Astrocyte (in vitro differentiated cells and primary cell): ENCODE data around the gene PISD. TPM values are rescaled to one million over a fixed set of nuclear protein-coding genes. Genes with fewer than 3 reads are reported as not detected.

Experiments
- DNase-seq: peaks from one replicate; pipeline ENCODE4 v3.0.0-alpha.2; 2010; ENCODE audit warnings: low read depth
- FAIRE-seq: peaks from 2 replicates; lab custom pipeline; 2011; peaks lifted over from hg19 to GRCh38; lab: Jason Lieb, UNC
- H2AFZ ChIP-seq: 2 replicates; pipeline ENCODE4 v1.6.0; 2012; ENCODE audit warnings: low read depth, low read length, inconsistent platforms
- H3K27ac ChIP-seq: 2 replicates; pipeline ENCODE4 v1.5.1; 2011; ENCODE audit warnings: low read depth, low read length, inconsistent platforms
- H3K27me3 ChIP-seq: 2 replicates; pipeline ENCODE4 v1.6.0; 2011; ENCODE audit warnings: low read length, inconsistent platforms; ENCODE audit not compliant: insufficient read depth
- H3K36me3 ChIP-seq: 2 replicates; pipeline ENCODE4 v1.5.1; 2011; ENCODE audit warnings: low read length, inconsistent platforms; ENCODE audit not compliant: insufficient read depth
- H3K4me1 ChIP-seq: 2 replicates; pipeline ENCODE4 v1.5.1; 2011; ENCODE audit warnings: low read length, inconsistent platforms; ENCODE audit not compliant: insufficient read depth
- H3K4me2 ChIP-seq: 2 replicates; pipeline ENCODE4 v1.6.0; 2012; ENCODE audit warnings: low read length, inconsistent platforms
- H3K4me3 ChIP-seq: 2 replicates; pipeline ENCODE4 v1.5.1; 2011; ENCODE audit warnings: low read depth, mild to moderate bottlenecking, low read length, inconsistent platforms; ENCODE audit not compliant: insufficient read depth
- H3K79me2 ChIP-seq: 2 replicates; pipeline ENCODE4 v1.6.0; 2012; ENCODE audit warnings: mild to moderate bottlenecking, low read length, inconsistent platforms; ENCODE audit not compliant: insufficient read depth
- H3K9ac ChIP-seq: 2 replicates; pipeline ENCODE4 v1.6.0; 2012; ENCODE audit warnings: mild to moderate bottlenecking, low read length, inconsistent platforms
- H3K9me3 ChIP-seq: 2 replicates; pipeline ENCODE4 v1.5.1; 2012; ENCODE audit warnings: low read depth, mild to moderate bottlenecking, low read length, inconsistent platforms; ENCODE audit not compliant: insufficient read depth
- H4K20me1 ChIP-seq: 2 replicates; pipeline ENCODE4 v1.6.0; 2012; ENCODE audit warnings: low read length, inconsistent platforms; ENCODE audit not compliant: insufficient read depth
- H3K27ac Mint-ChIP-seq: one replicate; pipeline ENCODE4 v1.8.0; 2021; ENCODE audit warnings: mild to moderate bottlenecking, mixed read lengths; ENCODE audit not compliant: unreplicated experiment
- H3K27me3 Mint-ChIP-seq: one replicate; pipeline ENCODE4 v1.8.0; 2021; ENCODE audit warnings: low read depth, mixed read lengths; ENCODE audit not compliant: unreplicated experiment
- H3K36me3 Mint-ChIP-seq: one replicate; pipeline ENCODE4 v1.8.0; 2021; ENCODE audit warnings: low read depth, mixed read lengths; ENCODE audit not compliant: unreplicated experiment
- H3K4me1 Mint-ChIP-seq: one replicate; pipeline ENCODE4 v1.8.0; 2021; ENCODE audit warnings: low read depth, mixed read lengths; ENCODE audit not compliant: unreplicated experiment
- H3K4me3 Mint-ChIP-seq: one replicate; pipeline ENCODE4 v1.8.0; 2021; ENCODE audit warnings: mild to moderate bottlenecking, moderate library complexity, mixed read lengths; ENCODE audit not compliant: unreplicated experiment
- H3K9me3 Mint-ChIP-seq: one replicate; pipeline ENCODE4 v1.8.0; 2021; ENCODE audit warnings: mild to moderate bottlenecking, mixed read lengths; ENCODE audit not compliant: unreplicated experiment
- EZH2 ChIP-seq: IDR thresholded peaks from 2 replicates; pipeline ENCODE4 v1.6.1; 2012; ENCODE audit warnings: mild to moderate bottlenecking, low read length, inconsistent platforms; ENCODE audit not compliant: insufficient read depth
- total RNA-seq: library from RNA; stranded (reverse); gene quantifications from 2 replicates; pipeline ENCODE4 v1.2.1, GENCODE V29; 2021
- TF ChIP-seq, protein P1 (sequence below): IDR thresholded peaks from 2 replicates; pipeline ENCODE4 v1.5.1; 2011; ENCODE audit warnings: low read depth, mild to moderate bottlenecking, inconsistent platforms, low read length, moderate library complexity; ENCODE audit not compliant: insufficient read depth

Gene PISD
- total RNA-seq, 1 donor from 2014 or later, result 43.2 TPM

GRCh38 chr22:31612891-31613285 is 49.1 kb downstream of the PISD start:
- Histone ChIP-seq H3K79me2 (no peaks in the 10 kb centered on the region), H3K4me1 (peaks cover 2% of the 10 kb centered on the region), H4K20me1 (no peaks in the 10 kb centered on the region), H2AFZ (no peak overlapping the region), H3K4me3 (no peak overlapping the region), H3K4me2 (no peak overlapping the region), H3K27me3 (no peaks in the 10 kb centered on the region), H3K9me3 (no peaks in the 10 kb centered on the region), H3K27ac (no peak overlapping the region), H3K9ac (no peak overlapping the region), H3K36me3 (no peaks in the 10 kb centered on the region)
- H3K27me3 Mint-ChIP-seq, result no peaks in the 10 kb centered on the region
- TF ChIP-seq, protein P1, sequence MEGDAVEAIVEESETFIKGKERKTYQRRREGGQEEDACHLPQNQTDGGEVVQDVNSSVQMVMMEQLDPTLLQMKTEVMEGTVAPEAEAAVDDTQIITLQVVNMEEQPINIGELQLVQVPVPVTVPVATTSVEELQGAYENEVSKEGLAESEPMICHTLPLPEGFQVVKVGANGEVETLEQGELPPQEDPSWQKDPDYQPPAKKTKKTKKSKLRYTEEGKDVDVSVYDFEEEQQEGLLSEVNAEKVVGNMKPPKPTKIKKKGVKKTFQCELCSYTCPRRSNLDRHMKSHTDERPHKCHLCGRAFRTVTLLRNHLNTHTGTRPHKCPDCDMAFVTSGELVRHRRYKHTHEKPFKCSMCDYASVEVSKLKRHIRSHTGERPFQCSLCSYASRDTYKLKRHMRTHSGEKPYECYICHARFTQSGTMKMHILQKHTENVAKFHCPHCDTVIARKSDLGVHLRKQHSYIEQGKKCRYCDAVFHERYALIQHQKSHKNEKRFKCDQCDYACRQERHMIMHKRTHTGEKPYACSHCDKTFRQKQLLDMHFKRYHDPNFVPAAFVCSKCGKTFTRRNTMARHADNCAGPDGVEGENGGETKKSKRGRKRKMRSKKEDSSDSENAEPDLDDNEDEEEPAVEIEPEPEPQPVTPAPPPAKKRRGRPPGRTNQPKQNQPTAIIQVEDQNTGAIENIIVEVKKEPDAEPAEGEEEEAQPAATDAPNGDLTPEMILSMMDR, result no peak
- H3K4me3 Mint-ChIP-seq, result no peak overlapping the region
- no peaks in the 10 kb centered on the region for H3K9me3 Mint-ChIP-seq
- FAIRE-seq, result no peak
- DNase-seq, result no peak
- peaks cover 16% of the 10 kb centered on the region for H3K36me3 Mint-ChIP-seq
- H3K27ac Mint-ChIP-seq, result no peak overlapping the region
- peaks cover 6% of the 10 kb centered on the region for H3K4me1 Mint-ChIP-seq

- H3K4me2 ChIP-seq, result no peak overlapping the region
- no peak overlapping the region for H3K27ac ChIP-seq
- peaks cover 2% of the 10 kb centered on the region for H3K4me1 ChIP-seq
- H3K79me2 ChIP-seq, result no peaks in the 10 kb centered on the region
- Mint-ChIP-seq H3K36me3 (peaks cover 11% of the 10 kb centered on the region), H3K4me1 (peaks cover 6% of the 10 kb centered on the region), H3K9me3 (no peaks in the 10 kb centered on the region), H3K27me3 (no peaks in the 10 kb centered on the region), H3K27ac (no peak overlapping the region), H3K4me3 (no peak overlapping the region)
- no peak for DNase-seq
- no peaks in the 10 kb centered on the region for H3K9me3 ChIP-seq
- no peak overlapping the region for H3K4me3 ChIP-seq
- TF ChIP-seq, protein P1, result no peak
- TF ChIP-seq EZH2, result no peak
- no peaks in the 10 kb centered on the region for H4K20me1 ChIP-seq
- H3K9ac ChIP-seq, result no peak overlapping the region
- H2AFZ ChIP-seq, result no peak overlapping the region
- H3K36me3 ChIP-seq, result no peaks in the 10 kb centered on the region
- FAIRE-seq, result no peak
- no peaks in the 10 kb centered on the region for H3K27me3 ChIP-seq
These were observed 50.8 kb downstream of the PISD start for GRCh38 chr22:31611061-31611760.

GRCh38 chr22:31610611-31611010 is 51.4 kb downstream of the PISD start:
- no peaks in the 10 kb centered on the region for H3K27me3 Mint-ChIP-seq
- no peak overlapping the region for H3K4me2 ChIP-seq
- no peak overlapping the region for H3K9ac ChIP-seq
- H3K36me3 Mint-ChIP-seq, result peaks cover 7% of the 10 kb centered on the region
- peaks cover 3% of the 10 kb centered on the region for H3K4me1 Mint-ChIP-seq
- TF ChIP-seq, protein P1, result no peak
- TF ChIP-seq EZH2, result no peak
- H3K9me3 Mint-ChIP-seq, result no peaks in the 10 kb centered on the region
- H3K27ac ChIP-seq, result no peak overlapping the region
- FAIRE-seq, result no peak
- no peak overlapping the region for H3K4me3 Mint-ChIP-seq
- no peaks in the 10 kb centered on the region for H4K20me1 ChIP-seq
- no peaks in the 10 kb centered on the region for H3K36me3 ChIP-seq
- no peaks in the 10 kb centered on the region for H3K79me2 ChIP-seq
- no peak overlapping the region for H3K4me3 ChIP-seq
- no peaks in the 10 kb centered on the region for H3K27me3 ChIP-seq
- no peaks in the 10 kb centered on the region for H3K9me3 ChIP-seq
- peaks cover 2% of the 10 kb centered on the region for H3K4me1 ChIP-seq
- H3K27ac Mint-ChIP-seq, result no peak overlapping the region
- DNase-seq, result no peak
- H2AFZ ChIP-seq, result no peak overlapping the region
